Measurements from ENCODE around the gene CDC25B.
"Not testable (repeated sequence)": the region's sequence is repeated elsewhere in the genome, so short reads cannot be mapped to it uniquely, and the experiment has no call there.

The CDC25B gene

DNA sequence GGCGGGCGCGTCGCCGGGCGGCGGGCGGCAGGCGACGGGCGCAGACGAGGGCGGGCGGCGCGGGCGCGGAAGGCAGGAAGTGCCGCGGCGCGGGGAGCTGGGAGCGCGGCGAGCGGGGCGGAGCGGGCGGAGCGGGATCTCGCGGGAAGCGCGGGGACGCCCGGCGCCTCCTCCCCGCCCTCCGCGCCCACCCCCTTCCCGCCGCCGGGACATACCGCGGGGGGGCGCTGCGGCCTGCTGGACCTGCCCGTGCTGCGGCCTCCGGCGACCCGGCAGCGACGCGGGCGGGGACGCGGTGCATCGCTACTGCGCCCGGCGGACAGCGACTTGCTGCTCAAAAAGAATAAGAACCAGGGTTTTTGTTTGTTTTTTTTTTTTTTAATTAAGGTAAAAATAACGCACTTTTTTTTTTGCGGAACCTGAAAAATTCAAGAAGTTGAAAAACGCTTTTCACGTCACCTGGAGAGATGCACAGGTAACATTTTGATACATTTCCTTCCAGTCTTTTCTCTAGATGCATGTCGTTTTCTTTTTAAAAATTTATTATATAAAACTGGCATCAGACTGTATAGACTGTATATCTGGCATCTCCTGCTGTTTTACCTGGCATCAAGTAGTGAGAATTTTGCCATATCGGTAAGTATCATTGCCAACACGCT lies 9.3 kb upstream of the CDC25B start, which contains the start of gene CENPB:
Gene CENPB (minus strand): TSS at position 76 of the 659 bp plus-strand sequence. CDS start 257 bp downstream, outside the sequence.
- peak; percentile 79 to 81 for DNase-seq

DNA sequence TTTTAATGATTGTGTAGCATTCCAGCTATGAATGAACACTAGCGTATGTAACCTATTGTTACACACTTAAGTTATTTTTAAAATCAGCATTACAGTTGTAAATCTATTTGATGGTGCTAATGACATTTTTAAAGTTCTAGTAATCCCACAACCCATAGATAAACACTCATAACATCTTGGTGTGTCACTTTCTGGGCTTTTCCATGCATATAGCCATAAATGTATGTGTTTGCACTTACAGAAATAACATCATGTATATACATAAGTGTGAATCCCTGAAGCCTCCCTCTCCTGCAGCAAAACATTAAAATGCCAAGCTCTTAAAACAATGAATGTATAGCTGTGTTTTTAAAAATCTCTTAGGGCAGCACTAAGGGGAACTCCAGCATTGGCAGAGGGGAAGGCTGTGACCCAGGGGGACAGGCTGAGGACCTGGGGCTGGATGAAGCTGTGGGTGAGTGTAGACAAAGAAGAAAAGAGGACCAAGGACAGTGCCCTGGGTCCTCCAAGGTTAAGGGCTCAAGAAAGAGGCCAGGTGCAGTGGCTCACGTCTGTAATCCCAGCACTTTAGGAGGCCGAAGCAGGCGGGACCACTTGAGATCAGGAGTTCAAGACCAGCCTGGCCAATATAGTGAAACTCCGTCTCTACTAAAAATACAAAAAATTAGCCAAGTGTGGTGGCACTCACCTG lies 8.6 kb upstream of the CDC25B start:
- DNase-seq: no peak

DNA sequence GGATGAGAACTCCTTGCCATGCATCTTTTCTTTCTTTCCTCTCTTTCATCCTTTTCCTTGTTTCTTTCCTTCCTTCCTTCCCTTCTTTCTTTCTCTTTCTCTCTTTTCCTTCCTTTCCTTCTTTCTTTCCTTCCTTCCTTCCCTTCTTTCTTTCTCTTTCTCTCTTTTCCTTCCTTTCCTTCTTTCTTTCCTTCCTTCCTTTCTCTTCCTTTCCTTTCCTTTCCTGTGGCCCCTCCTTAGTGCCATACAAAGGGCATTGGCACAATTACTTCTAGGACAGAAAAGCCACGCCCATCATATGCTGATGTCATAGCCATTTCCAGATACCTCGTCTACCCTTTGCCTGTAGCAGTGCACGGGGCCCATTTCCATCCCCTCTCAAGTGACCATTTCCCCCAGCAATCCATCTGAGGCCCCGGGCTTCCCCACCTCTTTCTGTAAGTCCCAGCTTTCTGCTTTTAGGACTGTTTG lies 7.4 kb upstream of the CDC25B start:
- no peak for DNase-seq

DNA sequence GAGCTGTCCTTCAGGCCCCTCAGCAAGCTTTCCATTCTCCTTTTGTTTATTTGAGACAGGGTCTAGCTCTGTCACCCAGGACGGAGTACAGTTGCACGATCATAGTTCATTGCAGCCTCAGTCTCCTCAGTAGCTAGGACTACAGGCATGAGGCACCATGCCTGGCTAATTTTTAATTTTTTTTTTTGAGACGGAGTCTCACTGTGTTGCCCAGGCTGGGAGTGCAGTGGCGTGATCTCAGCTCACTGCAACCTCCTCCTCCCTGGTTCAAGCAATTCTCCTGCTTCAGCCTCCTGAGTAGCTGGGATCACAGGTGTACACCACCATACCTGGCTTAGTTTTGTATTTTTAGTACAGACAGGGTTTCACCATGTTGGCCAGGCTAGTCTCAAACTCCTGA lies 6.9 kb upstream of the CDC25B start:
- not testable (repeated sequence) for DNase-seq

DNA sequence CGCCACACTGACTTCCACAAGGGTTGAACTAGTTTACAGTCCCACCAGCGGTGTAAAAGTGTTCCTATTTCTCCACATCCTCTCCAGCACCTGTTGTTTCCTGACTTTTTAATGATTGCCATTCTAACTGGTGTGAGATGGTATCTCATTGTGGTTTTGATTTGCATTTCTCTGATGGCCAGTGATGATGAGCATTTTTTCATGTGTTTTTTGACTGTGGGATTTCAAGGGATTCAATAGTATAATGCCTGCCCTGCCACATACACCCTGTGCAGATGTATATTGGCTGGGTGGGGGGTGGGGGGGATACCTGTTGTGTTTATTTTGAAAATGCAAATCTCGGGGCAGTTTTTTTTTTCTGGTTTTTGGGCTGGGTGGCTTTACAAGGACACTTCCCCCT lies 1.9 kb upstream of the CDC25B start:
- not testable (repeated sequence) for DNase-seq

DNA sequence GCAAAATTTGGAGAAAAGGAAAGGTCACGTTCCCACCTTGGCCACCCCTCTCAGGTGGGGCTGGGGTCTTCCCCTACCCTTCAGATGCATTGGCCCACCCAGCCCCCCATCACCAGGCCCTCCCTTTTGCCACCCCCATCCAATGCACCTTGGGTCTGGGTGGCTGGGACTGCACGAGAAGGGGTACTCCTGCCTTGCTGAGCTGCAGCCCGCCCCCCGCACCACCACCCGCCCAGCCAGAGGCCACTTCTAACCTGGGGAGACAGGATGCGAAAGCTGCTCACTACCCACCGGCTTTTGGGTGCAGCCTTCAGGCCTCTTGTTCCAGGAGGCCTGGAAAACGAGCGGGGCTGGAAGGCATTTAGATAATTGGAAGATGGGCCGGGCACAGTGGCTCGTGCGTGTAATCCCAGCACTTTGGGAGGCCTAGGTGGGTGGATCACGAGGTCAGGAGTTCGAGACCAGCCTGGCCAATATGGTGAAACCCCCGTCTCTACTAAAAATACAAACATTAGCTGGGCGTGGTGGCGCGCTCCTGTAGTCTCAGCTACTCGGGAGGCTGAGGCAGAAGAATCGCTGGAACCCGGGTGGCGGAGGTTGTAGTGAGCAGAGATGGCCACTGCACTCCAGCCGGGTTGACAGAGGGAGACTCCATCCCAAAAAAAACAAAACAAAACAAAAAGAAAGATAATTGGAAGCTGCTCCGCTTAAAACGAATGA lies 1.2 kb upstream of the CDC25B start:
- DNase-seq: no peak

DNA sequence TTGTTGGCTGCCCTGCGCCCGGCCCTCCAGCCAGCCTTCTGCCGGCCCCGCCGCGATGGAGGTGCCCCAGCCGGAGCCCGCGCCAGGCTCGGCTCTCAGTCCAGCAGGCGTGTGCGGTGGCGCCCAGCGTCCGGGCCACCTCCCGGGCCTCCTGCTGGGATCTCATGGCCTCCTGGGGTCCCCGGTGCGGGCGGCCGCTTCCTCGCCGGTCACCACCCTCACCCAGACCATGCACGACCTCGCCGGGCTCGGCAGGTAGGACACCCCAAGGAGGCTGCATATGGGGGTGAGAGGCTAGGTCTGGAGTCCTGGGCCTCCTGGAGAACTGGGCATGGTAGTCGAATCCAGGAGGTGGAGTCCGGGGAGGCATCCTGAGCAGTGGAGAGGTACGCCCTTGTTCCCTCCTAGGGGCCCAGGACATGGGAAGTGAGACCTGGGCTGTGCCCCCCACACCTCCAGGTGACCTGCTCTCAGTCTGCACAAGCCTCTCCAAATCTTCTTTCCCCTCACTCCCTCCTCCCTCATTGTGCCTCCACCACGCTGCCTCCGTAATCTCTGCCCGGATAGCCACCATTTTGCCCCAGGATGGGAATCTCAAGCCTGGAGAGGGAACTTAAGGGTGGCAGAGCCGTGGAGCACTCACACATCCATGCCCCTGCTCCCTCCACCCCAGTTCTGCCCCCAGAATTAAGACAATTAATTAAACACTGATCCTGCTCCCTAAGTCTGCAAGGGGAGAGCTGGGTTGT lies 541 bp downstream of the CDC25B start:
- DNase-seq: no peak

DNA sequence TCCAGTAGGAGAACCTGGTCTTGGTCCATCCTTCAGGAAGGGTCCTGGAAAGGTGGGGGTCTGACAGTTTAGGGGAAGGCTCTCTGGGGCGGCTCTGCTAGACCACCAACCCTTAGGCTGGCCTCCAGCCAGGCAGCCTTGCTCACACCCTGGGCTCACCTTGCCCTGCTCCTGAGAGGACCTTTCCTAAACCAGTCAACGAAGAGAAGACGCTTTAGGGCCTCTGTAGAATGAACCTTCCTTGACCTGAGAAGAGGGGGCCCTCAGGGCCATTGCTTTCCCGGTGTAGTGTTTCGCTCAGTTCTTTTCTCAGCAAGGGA lies 1.1 kb downstream of the CDC25B start:
- DNase-seq: no peak

DNA sequence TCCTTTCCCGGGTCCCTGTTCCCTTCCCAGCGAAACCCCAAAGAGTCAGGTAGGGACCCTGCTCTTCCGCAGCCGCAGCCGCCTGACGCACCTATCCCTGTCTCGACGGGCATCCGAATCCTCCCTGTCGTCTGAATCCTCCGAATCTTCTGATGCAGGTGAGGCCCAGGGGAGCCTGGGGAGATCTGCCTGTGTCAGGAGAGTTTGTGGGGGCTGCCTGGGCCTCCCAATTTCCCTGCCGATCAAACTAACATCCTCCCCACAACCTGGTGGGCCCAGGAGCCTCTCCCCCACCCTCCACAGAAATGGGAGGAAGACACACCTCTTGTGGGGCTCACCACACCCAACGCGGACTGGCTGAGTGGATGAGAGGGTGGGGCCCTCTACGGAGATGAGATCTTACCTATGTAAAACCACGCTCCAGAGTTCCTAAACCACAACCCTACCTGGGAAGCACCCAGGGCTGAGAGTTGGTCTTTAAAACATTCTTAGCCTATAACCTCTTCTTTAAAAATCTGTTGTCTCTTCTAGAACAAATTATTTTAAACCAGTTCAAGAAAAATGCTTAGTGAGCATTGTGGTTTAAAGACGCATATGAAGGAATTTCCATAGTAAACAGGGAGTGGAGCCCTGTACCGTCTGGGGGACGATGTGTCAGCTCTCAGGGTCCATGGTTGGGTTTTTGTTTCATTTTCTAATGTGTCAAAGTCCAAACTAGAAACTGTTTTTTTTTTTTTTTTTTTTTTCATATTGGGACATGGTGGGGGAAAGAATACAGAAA lies 1.7 kb downstream of the CDC25B start:
- DNase-seq: no peak

DNA sequence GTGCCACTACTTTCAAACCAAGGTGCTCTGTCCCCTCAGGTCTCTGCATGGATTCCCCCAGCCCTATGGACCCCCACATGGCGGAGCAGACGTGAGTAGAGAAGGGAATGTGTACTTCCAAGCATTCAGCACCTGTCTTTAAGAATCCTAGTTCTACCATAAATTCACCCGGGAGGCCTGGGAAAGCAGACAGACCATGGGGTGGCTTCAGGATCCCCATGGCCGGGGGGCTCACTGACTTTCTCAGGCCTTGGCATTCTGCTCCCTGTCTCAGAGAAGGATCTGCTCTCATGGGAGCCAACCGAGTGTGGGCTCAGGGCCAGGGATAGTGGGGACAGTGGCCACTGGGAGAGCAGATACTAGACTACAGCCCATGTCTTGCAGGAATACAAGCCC lies 2.3 kb downstream of the CDC25B start:
- no peak for DNase-seq

DNA sequence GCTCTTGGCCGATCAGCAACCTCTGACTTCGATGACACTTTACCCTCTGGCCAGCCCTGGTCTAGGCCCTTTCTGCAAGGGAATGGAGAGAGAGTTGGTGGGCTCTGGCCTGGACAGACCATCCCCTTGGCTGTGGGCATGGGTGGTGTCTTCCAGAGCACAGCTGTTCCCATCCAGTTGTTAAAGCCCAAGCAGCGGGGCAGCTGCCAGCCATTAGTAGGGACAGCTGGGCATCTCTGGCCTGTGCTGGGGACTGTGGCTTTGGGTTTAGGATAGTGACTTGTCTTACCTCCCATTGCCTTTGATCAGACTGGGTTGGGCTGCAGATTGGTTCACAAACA lies 2.8 kb downstream of the CDC25B start:
- DNase-seq: no peak

DNA sequence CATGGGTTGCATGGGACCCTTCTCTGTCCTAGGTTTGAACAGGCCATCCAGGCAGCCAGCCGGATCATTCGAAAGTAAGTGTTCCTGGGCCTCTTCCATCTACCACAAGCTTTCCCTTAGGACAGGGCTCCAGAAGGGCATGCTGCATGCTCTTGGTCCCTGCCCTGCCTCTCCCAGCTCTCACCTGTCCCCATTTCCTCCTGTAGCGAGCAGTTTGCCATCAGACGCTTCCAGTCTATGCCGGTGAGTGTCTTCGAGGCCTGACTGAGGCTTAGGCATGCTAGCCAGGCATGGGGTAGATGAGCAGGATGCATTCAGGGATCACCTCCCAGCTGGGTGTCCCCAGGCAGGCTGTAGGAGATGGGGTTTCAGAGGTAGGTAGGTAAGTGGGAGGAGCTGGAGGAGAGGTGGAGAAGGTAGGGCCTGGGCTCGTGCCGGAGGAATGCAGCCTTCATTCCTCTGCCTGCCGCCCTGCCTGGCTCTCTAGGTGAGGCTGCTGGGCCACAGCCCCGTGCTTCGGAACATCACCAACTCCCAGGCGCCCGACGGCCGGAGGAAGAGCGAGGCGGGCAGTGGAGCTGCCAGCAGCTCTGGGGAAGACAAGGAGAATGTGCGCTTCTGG lies 4.3 kb downstream of the CDC25B start:
- no peak for DNase-seq

DNA sequence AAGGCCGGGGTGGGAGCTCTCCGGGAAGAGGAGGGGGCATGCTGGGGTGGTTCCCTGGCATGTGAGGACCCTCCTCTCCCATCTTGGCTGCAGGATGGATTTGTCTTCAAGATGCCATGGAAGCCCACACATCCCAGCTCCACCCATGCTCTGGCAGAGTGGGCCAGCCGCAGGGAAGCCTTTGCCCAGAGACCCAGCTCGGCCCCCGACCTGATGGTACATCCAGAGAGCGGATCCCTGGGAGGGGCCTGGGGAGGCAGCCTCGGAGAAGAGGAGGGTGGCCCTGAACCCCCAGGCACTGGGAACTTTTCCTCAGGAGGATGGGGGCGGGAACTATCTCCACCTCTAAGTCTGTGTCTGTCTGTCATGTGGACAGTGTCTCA lies 4.8 kb downstream of the CDC25B start:
- DNase-seq: no peak

DNA sequence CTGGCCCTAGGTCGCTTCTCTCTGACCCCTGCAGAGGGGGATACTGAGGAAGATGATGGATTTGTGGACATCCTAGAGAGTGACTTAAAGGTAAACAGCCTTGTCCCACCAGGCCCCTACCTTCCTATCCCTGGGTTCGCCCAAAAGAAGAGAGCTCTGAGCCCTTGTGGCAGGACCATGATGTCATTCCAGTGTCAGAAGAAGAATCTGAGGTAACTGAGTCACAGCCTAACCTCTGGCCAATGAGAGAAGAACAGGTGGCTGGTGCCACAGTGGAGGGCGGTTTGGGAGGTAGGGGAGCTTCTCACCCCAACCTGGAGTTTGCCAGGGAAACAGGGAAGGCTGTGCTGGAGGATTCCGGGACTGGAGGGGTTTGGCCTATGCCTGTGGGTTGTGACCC lies 5.2 kb downstream of the CDC25B start:
- no peak for DNase-seq

DNA sequence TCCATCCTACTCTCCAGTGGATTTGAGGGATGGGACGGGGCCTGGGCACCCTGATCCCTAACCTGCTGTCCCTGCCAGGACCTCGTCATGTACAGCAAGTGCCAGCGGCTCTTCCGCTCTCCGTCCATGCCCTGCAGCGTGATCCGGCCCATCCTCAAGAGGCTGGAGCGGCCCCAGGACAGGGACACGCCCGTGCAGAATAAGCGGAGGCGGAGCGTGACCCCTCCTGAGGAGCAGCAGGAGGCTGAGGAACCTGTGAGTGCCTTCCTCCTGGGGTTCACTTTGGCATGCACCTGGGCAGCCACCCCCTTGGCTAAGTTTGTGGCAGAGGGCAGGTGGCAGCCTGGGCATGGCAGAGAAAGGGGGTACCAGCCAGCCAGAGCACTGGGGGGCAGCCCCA lies 5.7 kb downstream of the CDC25B start:
- no peak for DNase-seq

DNA sequence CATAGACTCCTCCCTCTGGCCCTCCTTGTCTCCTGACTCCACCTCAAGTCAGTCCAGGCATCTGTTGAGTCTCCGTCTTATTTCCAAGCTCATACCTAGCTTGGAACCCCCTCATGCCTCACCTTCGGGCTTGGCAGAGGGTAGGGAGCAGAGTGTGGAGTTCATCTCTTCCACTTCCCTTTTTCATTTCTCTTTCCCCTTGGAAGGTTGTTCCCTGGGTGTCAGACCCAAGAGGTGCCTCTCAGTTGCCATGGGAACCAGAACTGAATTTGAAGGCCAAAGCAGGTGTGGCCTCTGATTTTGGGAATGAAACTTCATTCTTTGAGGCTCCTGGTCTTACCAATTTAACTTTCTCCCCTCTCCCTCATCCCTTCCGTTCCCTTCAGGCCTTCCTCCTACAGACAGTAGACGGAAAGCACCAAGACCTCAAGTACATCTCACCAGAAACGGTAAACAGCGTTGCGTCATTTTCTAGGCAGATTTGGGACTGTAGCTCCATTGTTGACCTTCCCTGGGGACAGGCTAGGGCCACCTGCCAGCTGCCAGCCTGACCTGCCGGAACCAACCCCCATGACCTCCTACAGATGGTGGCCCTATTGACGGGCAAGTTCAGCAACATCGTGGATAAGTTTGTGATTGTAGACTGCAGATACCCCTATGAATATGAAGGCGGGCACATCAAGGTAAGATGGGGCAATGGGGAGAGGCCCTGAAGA lies 6.6 kb downstream of the CDC25B start:
- no peak for DNase-seq

DNA sequence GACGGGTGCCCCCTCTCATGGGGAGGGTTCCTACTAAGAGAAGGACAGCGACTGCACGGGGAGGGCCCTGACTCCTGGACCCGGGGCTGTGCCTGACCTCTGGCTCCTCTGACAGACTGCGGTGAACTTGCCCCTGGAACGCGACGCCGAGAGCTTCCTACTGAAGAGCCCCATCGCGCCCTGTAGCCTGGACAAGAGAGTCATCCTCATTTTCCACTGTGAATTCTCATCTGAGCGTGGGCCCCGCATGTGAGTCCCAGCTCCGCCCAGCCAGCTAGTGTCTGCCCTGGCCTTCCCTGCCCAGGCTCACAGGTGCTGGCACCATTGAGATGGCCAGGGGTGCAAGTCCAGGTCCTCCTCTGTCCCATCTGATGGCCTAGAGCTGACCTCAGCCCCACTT lies 7.2 kb downstream of the CDC25B start:
- DNase-seq: no peak

DNA sequence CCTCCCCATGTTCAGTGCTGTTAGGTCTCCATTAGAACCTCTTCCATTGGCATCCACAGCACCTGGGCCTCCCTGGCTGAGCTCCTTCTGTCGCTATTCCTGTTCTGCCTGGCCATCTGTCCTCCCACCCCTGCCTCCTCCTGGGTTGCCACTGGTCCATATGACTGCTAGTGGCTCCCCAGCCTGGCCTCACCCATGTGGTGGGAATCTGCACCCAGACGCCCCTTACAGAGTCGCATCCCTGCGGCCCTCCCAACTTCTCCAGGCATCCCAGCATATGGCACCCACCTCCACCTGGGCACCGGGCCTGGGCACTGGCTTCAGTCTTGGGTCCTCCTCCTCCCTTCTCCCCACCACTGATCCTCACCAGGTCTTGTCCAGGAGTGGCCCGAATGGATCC lies 7.7 kb downstream of the CDC25B start:
- DNase-seq: no peak

DNA sequence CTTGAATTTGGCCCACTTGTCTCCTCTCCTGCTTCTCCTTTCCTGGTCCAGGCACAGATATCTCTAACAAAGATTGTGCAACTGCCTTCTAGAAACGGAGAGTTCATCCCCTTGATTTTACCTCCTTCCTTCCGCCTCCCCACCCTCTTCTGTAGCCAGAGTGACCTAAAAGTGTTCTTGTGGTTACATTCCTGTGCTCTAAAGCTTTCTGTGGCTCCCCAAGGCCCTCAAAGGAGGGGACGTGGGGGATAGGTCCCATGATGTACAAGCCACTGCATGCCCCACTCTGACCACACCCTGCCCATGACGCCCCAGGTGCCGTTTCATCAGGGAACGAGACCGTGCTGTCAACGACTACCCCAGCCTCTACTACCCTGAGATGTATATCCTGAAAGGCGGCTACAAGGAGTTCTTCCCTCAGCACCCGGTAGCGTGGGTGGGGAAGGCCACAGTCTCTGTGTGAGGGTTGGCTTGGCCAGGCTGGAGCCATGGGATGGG lies 8.2 kb downstream of the CDC25B start:
- no peak for DNase-seq

DNA sequence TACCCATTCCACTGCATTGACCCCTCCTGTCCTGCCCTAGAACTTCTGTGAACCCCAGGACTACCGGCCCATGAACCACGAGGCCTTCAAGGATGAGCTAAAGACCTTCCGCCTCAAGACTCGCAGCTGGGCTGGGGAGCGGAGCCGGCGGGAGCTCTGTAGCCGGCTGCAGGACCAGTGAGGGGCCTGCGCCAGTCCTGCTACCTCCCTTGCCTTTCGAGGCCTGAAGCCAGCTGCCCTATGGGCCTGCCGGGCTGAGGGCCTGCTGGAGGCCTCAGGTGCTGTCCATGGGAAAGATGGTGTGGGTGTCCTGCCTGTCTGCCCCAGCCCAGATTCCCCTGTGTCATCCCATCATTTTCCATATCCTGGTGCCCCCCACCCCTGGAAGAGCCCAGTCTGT lies 8.7 kb downstream of the CDC25B start:
- no peak for DNase-seq

DNA sequence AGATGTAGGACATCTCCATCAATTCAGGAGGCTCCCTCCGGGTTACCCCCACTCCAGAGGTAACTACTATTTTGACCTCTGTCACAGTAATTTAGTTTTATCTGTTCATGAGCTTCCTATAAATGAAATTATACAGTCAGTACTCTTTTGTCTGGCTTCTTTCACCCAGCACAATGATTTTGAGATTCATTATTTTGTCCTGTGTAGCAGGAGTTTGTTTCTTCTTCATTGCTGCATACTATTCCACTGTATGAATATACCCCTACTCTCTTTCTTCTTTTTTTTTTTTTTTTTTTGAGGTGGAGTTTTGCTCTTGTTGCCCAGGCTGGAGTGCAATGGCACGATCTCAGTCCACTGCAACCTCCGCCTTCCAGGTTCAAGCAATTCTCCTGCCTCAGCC lies 12.4 kb downstream of the CDC25B start:
- no peak for DNase-seq
